HG02943 (cell line): ENCODE results near the gene NR2F1.

Experiments used
- ATAC-seq: cut with Tn5 transposase; IDR thresholded peaks from one replicate; pipeline ENCODE4 v1.9.1; 2021; ENCODE audit warnings: mild to moderate bottlenecking, low read depth, moderate library complexity; ENCODE audit not compliant: unreplicated experiment

The NR2F1 gene

DNA sequence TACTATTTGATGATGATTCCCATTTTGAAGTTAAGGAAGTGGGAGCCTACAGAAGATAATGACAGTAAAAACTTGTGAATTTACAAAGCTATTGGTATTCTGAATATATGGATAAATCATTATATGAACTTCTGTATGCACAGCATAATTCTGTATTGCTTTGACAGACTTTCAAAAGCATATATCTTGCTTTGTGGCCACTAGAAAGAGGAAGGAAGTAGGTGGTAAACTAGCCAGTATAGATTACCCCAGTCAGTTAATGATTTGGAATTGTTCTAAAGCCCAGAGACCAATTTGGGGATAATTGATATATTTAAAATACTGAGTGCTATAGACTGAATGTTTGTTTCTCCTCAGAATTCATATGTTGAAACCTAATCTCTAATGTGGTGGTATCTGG, 53.0 kb downstream of the NR2F1 start:
- ATAC-seq: peak; percentile 94

DNA sequence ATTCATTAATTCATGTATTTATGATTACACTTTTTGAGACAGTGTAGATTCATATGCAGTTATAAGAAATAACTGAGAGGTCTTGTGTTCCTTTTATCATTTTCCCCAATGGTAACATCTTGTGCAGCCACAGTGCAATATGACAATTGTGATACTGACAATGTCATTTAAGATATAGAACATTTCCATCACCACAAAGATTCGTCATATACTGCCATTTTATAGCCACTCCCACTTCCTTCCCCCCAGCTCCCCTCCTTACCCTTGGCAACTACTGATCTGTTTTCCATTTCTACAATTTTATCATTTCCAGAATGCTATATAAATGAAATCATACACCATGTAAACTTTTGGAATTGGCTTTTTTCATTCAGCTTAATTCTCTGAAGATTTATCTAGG, 53.8 kb downstream of the NR2F1 start:
- ATAC-seq: no peak

DNA sequence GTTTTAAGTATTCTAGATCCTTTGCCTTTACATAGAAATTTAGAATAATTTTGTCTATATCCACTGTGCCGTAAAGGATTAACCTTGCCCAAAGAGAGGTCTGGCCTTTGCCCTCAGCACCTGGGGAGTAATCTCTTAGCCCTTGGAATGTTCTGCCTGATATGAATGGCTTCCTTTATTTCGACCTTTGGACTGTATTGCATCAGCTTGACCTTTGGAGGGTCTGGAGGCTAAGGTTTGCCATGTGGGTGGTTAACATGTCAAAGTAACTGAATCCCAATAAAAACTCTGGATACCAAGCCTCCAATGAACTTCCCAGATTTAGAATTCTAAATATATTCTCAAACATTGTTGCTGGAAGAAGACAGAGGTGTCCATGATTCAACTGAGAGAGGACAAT, 54.7 kb downstream of the NR2F1 start:
- no peak for ATAC-seq

DNA sequence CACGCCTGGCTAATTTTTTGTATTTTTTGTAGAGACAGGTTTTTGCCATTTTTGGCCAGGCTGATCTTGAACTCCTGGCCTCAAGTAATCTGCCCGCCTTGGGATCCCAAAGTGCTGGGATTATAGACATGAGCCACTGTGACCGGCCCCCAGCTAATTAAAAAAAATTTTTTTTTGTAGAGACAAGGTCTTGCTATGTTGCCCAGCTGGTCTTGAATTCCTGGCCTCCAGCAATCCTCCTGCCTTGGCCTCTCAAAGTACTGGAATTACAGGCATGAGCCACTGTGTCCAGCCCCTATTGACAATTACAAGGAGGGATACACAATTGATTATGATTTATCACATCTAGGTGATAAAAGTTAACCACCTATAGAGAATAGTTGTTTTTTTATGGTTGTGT, 59.5 kb downstream of the NR2F1 start:
- no peak for ATAC-seq
